Measurements from ENCODE around the gene EPYC.
"Not testable (repeated sequence)": the region's sequence is repeated elsewhere in the genome, so short reads cannot be mapped to it uniquely, and the experiment has no call there.

Gene EPYC

GRCh38 chr12:90990611-90991010, 14.2 kb downstream of the EPYC start:
- DNase-seq (ENCODE audit: low read depth in 2 of 2) = no peak

- DNase-seq (ENCODE audit: low read depth in 2 of 2) = no peak
Observed at GRCh38 chr12:90989686-90990111, 15.1 kb downstream of the EPYC start.

- DNase-seq (ENCODE audit: low read depth in 2 of 2) = no peak
Observed at GRCh38 chr12:90987520-90987919, 17.3 kb downstream of the EPYC start.

GRCh38 chr12:90987101-90987500, 17.7 kb downstream of the EPYC start:
- DNase-seq (ENCODE audit: low read depth in 2 of 2) = no peak

- DNase-seq (ENCODE audit: low read depth in 2 of 2) = not testable (repeated sequence)
Observed at GRCh38 chr12:90985331-90985730, 19.4 kb downstream of the EPYC start.

GRCh38 chr12:90984114-90984513, 20.7 kb downstream of the EPYC start:
- DNase-seq (ENCODE audit: low read depth in 2 of 2) = no peak

GRCh38 chr12:90982170-90982569, 22.6 kb downstream of the EPYC start:
- no peak for DNase-seq (ENCODE audit: low read depth in 2 of 2)

- peak; percentile 55 to 57 for DNase-seq (ENCODE audit: low read depth in 2 of 2)
Observed at GRCh38 chr12:90979951-90980350, 24.8 kb downstream of the EPYC start.

- DNase-seq (ENCODE audit: low read depth in 2 of 2) = no peak
Observed at GRCh38 chr12:90979019-90979418, 25.8 kb downstream of the EPYC start.

GRCh38 chr12:90978117-90978770, 26.5 kb downstream of the EPYC start:
- peak; percentile 54 to 64 for DNase-seq (ENCODE audit: low read depth in 2 of 2)

GRCh38 chr12:90977224-90977623, 27.5 kb downstream of the EPYC start:
- DNase-seq (ENCODE audit: low read depth in 2 of 2) = no peak

- DNase-seq (ENCODE audit: low read depth in 2 of 2) = peak in 1 of 2 experiments; percentile 53
Observed at GRCh38 chr12:90974286-90974685, 30.5 kb downstream of the EPYC start.

GRCh38 chr12:90972226-90972625, 32.5 kb downstream of the EPYC start:
- no peak for DNase-seq (ENCODE audit: low read depth in 2 of 2)

GRCh38 chr12:90970911-90971310, 33.9 kb downstream of the EPYC start:
- DNase-seq (ENCODE audit: low read depth in 2 of 2) = no peak

- DNase-seq (ENCODE audit: low read depth in 2 of 2) = no peak
Observed at GRCh38 chr12:90970471-90970870, 34.3 kb downstream of the EPYC start.

GRCh38 chr12:90969851-90970250, 34.9 kb downstream of the EPYC start:
- no peak for DNase-seq (ENCODE audit: low read depth in 2 of 2)

- DNase-seq (ENCODE audit: low read depth in 2 of 2) = no peak
Observed at GRCh38 chr12:90969346-90969745, 35.4 kb downstream of the EPYC start.

GRCh38 chr12:90965204-90965603, 39.6 kb downstream of the EPYC start:
- DNase-seq (ENCODE audit: low read depth in 2 of 2) = no peak

- no peak for DNase-seq (ENCODE audit: low read depth in 2 of 2)
Observed at GRCh38 chr12:90964616-90965015, 40.2 kb downstream of the EPYC start.

GRCh38 chr12:90963946-90964345, 40.8 kb downstream of the EPYC start:
- no peak for DNase-seq (ENCODE audit: low read depth in 2 of 2)

GRCh38 chr12:90961154-90961553, 43.6 kb downstream of the EPYC start:
- DNase-seq (ENCODE audit: low read depth in 2 of 2) = no peak

- no peak for DNase-seq (ENCODE audit: low read depth in 2 of 2)
Observed at GRCh38 chr12:90959538-90960139, 45.1 kb downstream of the EPYC start.

GRCh38 chr12:90959032-90959431, 45.7 kb downstream of the EPYC start:
- DNase-seq (ENCODE audit: low read depth in 2 of 2) = no peak

- DNase-seq (ENCODE audit: low read depth in 2 of 2) = no peak
Observed at GRCh38 chr12:90958347-90958746, 46.4 kb downstream of the EPYC start.

All from fibroblast of skin of left biceps (primary cell).